A375 (cell line): ENCODE measurements around the gene PSORS1C2. TPM values are rescaled to one million over a fixed set of nuclear protein-coding genes. Genes with fewer than 3 reads are reported as not detected.

Source experiments
- small RNA-seq: library from RNA; depleted of rRNA; stranded (forward); fragments of <200 nt; gene quantifications from one replicate; pipeline ENCODE3, GENCODE V24; 2014
- total RNA-seq: library from RNA; depleted of rRNA; stranded (reverse); fragments of >200 nt; shearing (Covaris generic); gene quantifications from 2 replicates; pipeline ENCODE4 v1.2.3, GENCODE V29; 2014; rRNA removed

The PSORS1C2 gene
- not detected in 2 replicates for total RNA-seq

GRCh38 chr6:31138982-31139381, at the start of gene PSORS1C2:
PSORS1C2 (minus strand) TSS chr6:31139066; CDS start chr6:31139026, 40 bp downstream.

GRCh38 chr6:31170600-31170881, 31.7 kb upstream of the PSORS1C2 start, which contains the start of gene POU5F1:
POU5F1 (minus strand) TSS chr6:31170682; CDS start chr6:31170620, 62 bp downstream.

GRCh38 chr6:31158140-31158862, 19.4 kb upstream of the PSORS1C2 start, which contains the start of gene TCF19:
TCF19 (plus strand) TSS chr6:31158589; CDS start chr6:31159470, 881 bp downstream.

GRCh38 chr6:31157513-31158139, 18.8 kb upstream of the PSORS1C2 start, which contains the start of gene CCHCR1:
CCHCR1 (minus strand) TSS chr6:31157802; CDS start chr6:31157600, 202 bp downstream.

GRCh38 chr6:31120151-31120915, 18.5 kb downstream of the PSORS1C2 start, which contains the start of gene CDSN:
CDSN (minus strand) TSS chr6:31120446; CDS start chr6:31120419, 27 bp downstream.

GRCh38 chr6:31114541-31114878, 24.4 kb downstream of the PSORS1C2 start, which contains the start of gene PSORS1C1:
PSORS1C1 (plus strand) TSS chr6:31114800; CDS start chr6:31129633, 14,833 bp downstream.

GRCh38 chr6:31112478-31112877, 26.4 kb downstream of the PSORS1C2 start, which contains the start of gene C6orf15:
C6orf15 (minus strand) TSS chr6:31112575; CDS start chr6:31112555, 20 bp downstream.

Small RNA genes within 50 kb of the gene (small RNA-seq; reads per million reads assigned to genes)
- gene POLR2LP1 = not detected

Other genes with a start within 250 kb of the PSORS1C2 start
- 8.3 and 12.6 TPM in 2 replicates for gene GTF2H4, start 230.9 kb downstream of the PSORS1C2 start, total RNA-seq
- gene VARS2, start 224.8 kb downstream of the PSORS1C2 start, total RNA-seq = 25.2 and 25.5 TPM in 2 replicates
- gene SFTA2, start 206.9 kb downstream of the PSORS1C2 start, total RNA-seq = not detected in 2 replicates
- not detected in 2 replicates for gene MUCL3, start 198.1 kb downstream of the PSORS1C2 start, total RNA-seq
- not detected in 2 replicates for gene MUC21, start 155.3 kb downstream of the PSORS1C2 start, total RNA-seq
- gene MUC22, start 128.6 kb downstream of the PSORS1C2 start, total RNA-seq = not detected in 2 replicates
- not detected in 2 replicates for gene C6orf15, start 26.5 kb downstream of the PSORS1C2 start, total RNA-seq
- 1.1 and 8.5 TPM in 2 replicates for gene PSORS1C1, start 24.3 kb downstream of the PSORS1C2 start, total RNA-seq
- gene CDSN, start 18.6 kb downstream of the PSORS1C2 start, total RNA-seq = not detected in 2 replicates
- 16.3 and 19.2 TPM in 2 replicates for gene CCHCR1, start 18.7 kb upstream of the PSORS1C2 start, total RNA-seq
- gene TCF19, start 19.5 kb upstream of the PSORS1C2 start, total RNA-seq = 32.8 and 38.1 TPM in 2 replicates
- gene POU5F1, start 31.6 kb upstream of the PSORS1C2 start, total RNA-seq = 0.21 TPM in 1 of 2 replicates, not detected in the other
- gene HLA-C, start 133.0 kb upstream of the PSORS1C2 start, total RNA-seq = 169 and 216 TPM in 2 replicates
- 167 and 231 TPM in 2 replicates for gene HLA-B, start 218.1 kb upstream of the PSORS1C2 start, total RNA-seq